HepG2 (cell line): ENCODE measurements around the gene MAGI1. TPM values are rescaled to one million over a fixed set of nuclear protein-coding genes. Genes with fewer than 3 reads are reported as not detected.

ENCODE experiments used
- ARID5B ChIP-seq: IDR thresholded peaks from 2 replicates; pipeline ENCODE4 v1.4.0; 2020; ENCODE audit warnings: mild to moderate bottlenecking, missing genetic modification reagents
- DZIP1 ChIP-seq: sonication (generic); formaldehyde crosslinking; IDR thresholded peaks from 2 replicates; pipeline ENCODE4 v1.5.0; 2020; ENCODE audit warnings: mild to moderate bottlenecking, missing genetic modification reagents
- FUBP1 ChIP-seq: sonication (generic); formaldehyde crosslinking; IDR thresholded peaks from 2 replicates; pipeline ENCODE4 v1.5.1; 2020; ENCODE audit warnings: missing genetic modification reagents, mild to moderate bottlenecking, borderline replicate concordance
- GTF3A ChIP-seq: sonication (generic); formaldehyde crosslinking; conservative IDR thresholded peaks from 2 replicates; pipeline ENCODE4 v1.4.0; 2020; ENCODE audit warnings: mild to moderate bottlenecking, missing genetic modification reagents
- MEIS1 ChIP-seq: sonication (generic); formaldehyde crosslinking; IDR thresholded peaks from 2 replicates; pipeline ENCODE4 v1.9.0; 2021; ENCODE audit warnings: mild to moderate bottlenecking, missing genetic modification reagents, moderate library complexity, borderline replicate concordance
- MTERF4 ChIP-seq: sonication (generic); formaldehyde crosslinking; IDR thresholded peaks from 2 replicates; pipeline ENCODE4 v1.8.0; 2023; ENCODE audit warnings: mild to moderate bottlenecking, missing genetic modification reagents
- NFIC ChIP-seq: IDR thresholded peaks from 2 replicates; pipeline ENCODE4 v1.6.1; 2012; ENCODE audit warnings: mild to moderate bottlenecking, low read length, inconsistent platforms
- NR2F2 ChIP-seq: IDR thresholded peaks from 2 replicates; pipeline ENCODE4 v1.6.1; 2012; ENCODE audit warnings: low read depth, inconsistent platforms, borderline replicate concordance
- REPIN1 ChIP-seq: sonication (generic); formaldehyde crosslinking; IDR thresholded peaks from 2 replicates; pipeline ENCODE4 v1.8.0; 2022; ENCODE audit warnings: missing genetic modification reagents, low read depth, mild to moderate bottlenecking, borderline replicate concordance
- ZNF18 ChIP-seq: sonication (generic); formaldehyde crosslinking; IDR thresholded peaks from 2 replicates; pipeline ENCODE4 v1.8.0; 2022; ENCODE audit warnings: mild to moderate bottlenecking, missing genetic modification reagents; ENCODE audit not compliant: insufficient replicate concordance
- ZNF225 ChIP-seq: sonication (generic); formaldehyde crosslinking; IDR thresholded peaks from 2 replicates; pipeline ENCODE4 v1.4.0; 2020; ENCODE audit warnings: mild to moderate bottlenecking, missing genetic modification reagents
- ZNF605 ChIP-seq: sonication (generic); formaldehyde crosslinking; IDR thresholded peaks from 2 replicates; pipeline ENCODE4 v1.8.0; 2022; ENCODE audit warnings: mild to moderate bottlenecking, missing genetic modification reagents
- polyA plus RNA-seq, 8 experiments: library from polyadenylated mRNA; depleted of rRNA in 3 of 8; stranded (reverse) in 7 of 8; unstranded in 1 of 8; fragments of >200 nt; fragmentation: Illumina TruSeq in 4 of 8; extraction: Trizol in 4 of 8; gene quantifications; 2 replicates each; pipeline versions ENCODE4 v1.2.1 to v1.2.3, GENCODE V29; 2011 to 2016; ENCODE audit warnings: low read depth in 4 of 8, missing spikeins in 1 of 8, mixed read lengths in 1 of 8; ENCODE audit not compliant: insufficient read depth in 1 of 8
- total RNA-seq, 5 experiments: library from RNA; depleted of rRNA; stranded (reverse); fragments of >200 nt; fragmentation: Illumina TruSeq; extraction: Trizol; gene quantifications; 2 replicates each; pipeline ENCODE4 v1.2.3, GENCODE V29; 2016; ENCODE audit warnings: low read depth in 1 of 5

The MAGI1 gene
- total and polyA plus RNA-seq, 2 of the 13 experiments (the other 11 are each of a cell fraction or from before 2014, with no cell fraction given): 22.2 to 26.0 TPM

GRCh38 chr3:65953881-65954733 is 84.6 kb downstream of the MAGI1 start (continued):
- peak; percentile 78 for TF ChIP-seq ARID5B (CRISPR knock-in tag)
- no peak for TF ChIP-seq MTERF4 (CRISPR knock-in tag)
- TF ChIP-seq DZIP1 (CRISPR knock-in tag): no peak
- no peak for TF ChIP-seq GTF3A
- TF ChIP-seq REPIN1 (CRISPR knock-in tag): no peak
- TF ChIP-seq MEIS1 (CRISPR knock-in tag): no peak
- no peak for TF ChIP-seq ZNF605 (CRISPR knock-in tag)
- TF ChIP-seq ZNF18 (CRISPR knock-in tag): no peak
- TF ChIP-seq ZNF225: no peak
- TF ChIP-seq NFIC: peak; percentile 36; the same call in 1 of the 2 replicates
- no peak for TF ChIP-seq FUBP1 (CRISPR knock-in tag)
- TF ChIP-seq NR2F2: no peak
